SK-MEL-5 (cell line): ENCODE results near the gene CABP7. TPM values are rescaled to one million over a fixed set of nuclear protein-coding genes. Genes with fewer than 3 reads are reported as not detected.
A peak's percentile ranks its signal among the peaks of the same experiment; 100 is the strongest.

Experiments
- DNase-seq: peaks from one replicate; pipeline ENCODE4 v3.0.0-alpha.2; 2016; ENCODE audit warnings: low read depth, low spot score
- in situ Hi-C: cut with HindIII; loops from 2 replicates; pipeline ENCODE4 v1.10.0; 2016; ENCODE audit warnings: low sequenced_read_pairs, high pct_unique_total_duplicates, low pct_unique_long_range_greater_than_20kb
- total RNA-seq: library from RNA; depleted of rRNA; stranded (reverse); fragments of >200 nt; shearing (Covaris generic); gene quantifications from 2 replicates; pipeline ENCODE4 v1.2.3, GENCODE V29; 2014

The CABP7 gene
- total RNA-seq, 1 experiment from 2014 or later, result not detected

- DNase-seq, result no peak
- in situ Hi-C loops, result no loop called here
Observed at GRCh38 chr22:29715705-29716104, 4.1 kb upstream of the CABP7 start.

GRCh38 chr22:29716814-29717545 is 2.8 kb upstream of the CABP7 start:
- in situ Hi-C loops, result no loop called here
- peak; percentile 89 for DNase-seq

DNA sequence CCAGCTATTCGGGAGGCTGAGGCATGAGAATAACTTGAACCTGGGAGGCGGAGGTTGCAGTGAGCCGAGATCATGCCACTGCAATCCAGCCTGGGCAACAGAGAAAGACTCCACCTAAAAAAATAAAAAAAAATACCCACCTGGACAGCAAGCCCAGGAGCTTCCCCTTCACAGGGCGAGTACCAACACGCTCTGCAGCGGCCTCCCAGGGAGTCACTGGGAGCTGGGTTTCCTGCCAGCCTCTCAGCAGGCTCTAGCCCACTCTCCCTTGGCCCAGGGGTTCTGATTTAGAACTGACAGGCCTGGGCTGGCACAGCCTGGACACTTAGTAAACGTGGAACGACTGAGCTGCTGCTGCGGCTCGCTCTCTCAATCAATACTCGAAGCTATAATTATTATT is 2.0 kb upstream of the CABP7 start:
- in situ Hi-C loops, result no loop called here
- DNase-seq, result no peak

DNA sequence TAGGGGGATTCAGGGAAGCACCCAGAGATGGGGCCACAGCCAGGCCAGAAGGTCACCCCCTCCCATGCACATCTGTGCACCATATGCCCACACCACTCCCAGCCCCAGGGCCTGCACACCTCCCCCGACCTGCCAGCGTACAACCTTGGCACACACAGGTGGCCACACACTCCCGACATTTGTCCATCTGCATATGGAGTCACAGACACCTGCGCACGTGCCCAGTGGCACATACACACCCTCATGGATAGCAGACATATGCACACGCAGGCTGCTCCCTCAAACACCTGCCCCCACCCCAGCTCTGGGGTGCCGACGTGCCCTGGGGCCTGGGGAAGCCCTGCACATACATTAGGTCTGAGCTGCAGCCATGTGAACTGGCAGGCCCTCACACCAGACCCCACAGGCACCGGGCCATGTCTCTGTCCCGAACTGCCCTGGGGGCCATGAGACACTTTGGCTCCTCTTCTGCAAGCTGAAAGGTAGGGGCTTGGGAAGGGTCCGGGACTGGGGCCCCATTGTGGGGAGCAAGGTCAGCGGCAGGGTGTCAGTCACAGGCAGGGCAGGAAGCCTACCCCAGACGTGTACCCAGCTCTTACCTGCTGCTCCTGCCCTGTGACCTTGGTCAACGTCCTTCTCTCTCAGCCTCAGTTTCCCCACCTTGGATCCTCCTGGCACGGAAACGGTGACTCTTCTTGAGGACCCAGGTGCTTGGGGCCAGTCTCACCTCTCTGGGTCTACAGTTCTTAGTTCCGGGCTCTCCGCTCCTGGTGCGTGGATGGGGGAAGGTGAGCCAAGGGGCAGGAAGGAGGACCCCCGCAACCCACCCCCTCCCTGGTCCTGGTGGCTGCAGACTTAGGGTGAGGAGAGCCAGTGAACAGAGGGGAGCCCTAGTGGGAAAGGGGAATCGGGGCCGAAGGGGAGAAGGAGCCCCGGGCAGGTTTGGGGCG is 579 bp upstream of the CABP7 start:
- in situ Hi-C loops, result no loop called here
- no peak for DNase-seq

DNA sequence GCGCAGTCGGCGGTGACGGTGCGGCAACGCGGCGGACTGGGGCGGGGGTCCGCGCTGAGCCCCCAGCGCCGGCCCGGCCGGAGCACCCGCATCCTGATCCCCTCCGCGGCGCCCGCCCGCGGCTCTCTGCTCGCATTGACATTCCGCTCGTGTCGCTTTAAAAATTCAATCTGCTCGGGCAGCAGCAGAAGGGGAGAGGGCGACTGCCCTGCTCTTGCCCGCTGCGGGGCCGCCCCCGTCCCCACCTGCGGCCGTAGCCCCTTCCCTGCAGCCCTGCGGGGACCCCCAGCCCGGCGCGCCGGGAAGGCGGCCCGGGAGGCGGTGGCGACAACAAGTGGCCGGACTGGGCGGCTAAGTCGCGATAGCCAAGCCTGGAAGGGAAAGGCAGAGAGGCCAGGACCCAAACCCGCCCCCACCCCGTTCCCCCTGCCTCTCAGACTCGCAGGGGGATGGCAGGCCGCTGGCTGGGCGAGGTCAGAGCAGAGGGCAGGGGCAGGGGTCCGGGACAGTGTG is 1.1 kb downstream of the CABP7 start:
- DNase-seq, result no peak
- in situ Hi-C loops, result no loop called here

DNA sequence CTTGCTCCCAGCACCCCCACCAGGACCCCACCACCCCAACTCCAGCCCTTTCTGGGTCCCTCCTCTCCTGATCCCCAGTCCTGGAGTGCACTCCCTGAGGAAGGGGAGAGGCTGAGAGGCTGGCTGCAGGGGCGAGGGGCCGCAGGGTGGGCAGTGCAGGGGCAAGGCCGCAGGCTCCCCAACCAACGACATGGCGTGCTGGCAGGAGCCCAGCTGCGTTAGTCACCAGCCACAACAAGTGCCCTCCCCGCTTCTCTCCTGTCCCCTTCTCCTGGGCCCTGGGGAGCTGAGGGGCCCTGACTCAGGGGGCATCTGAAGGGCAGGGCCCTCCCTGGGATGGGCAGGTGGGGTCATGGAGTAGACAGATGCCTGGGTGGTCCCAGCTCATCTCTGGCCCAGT is 2.3 kb downstream of the CABP7 start:
- no peak for DNase-seq
- in situ Hi-C loops, result no loop called here

DNA sequence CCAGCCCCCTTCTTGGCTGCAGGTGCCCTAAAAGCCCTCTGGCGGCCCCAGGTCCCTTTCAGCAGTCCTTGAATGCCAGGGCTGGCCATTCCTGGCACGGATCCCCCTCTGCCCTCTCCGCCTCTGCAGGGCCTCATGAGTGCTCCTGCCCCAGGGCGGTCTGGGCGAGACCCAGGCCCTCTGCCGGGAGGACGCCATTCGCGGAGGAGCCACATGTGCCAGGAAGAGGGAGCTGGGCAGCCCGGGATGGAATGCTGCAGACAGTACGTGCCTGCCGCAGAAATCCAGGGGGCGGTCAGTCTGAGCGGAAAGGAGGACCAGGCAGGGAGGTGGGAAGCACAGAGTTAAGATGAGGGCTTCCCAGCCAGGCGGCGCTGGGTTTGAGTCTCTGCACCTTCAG is 2.8 kb downstream of the CABP7 start:
- no peak for DNase-seq
- in situ Hi-C loops, result no loop called here

- DNase-seq, result no peak
- in situ Hi-C loops, result no loop called here
Observed at GRCh38 chr22:29723766-29724165, 4.0 kb downstream of the CABP7 start.

- no peak for DNase-seq
- in situ Hi-C loops, result no loop called here
Observed at GRCh38 chr22:29724843-29725242, 5.0 kb downstream of the CABP7 start.

DNA sequence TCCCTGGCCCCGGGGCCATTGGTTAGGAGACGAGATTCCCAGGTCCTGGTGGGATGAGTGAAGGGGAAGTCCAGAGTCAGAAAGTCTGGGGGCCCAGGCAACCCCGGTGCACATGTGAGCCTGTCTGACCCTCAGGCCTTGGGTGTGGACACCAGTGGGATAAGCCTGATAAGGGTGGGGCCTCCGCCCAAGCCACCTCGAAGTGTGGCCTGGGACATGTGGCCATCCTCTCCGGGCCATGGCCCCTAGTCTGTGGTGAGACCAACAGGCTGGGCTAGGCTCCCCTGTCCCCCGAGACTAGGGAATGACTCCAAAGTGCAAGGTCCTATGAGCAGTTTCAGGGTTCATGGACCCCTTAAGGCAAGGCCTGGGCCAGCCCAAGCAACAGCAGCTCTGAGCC is 6.3 kb downstream of the CABP7 start:
- no peak for DNase-seq
- in situ Hi-C loops, result no loop called here

DNA sequence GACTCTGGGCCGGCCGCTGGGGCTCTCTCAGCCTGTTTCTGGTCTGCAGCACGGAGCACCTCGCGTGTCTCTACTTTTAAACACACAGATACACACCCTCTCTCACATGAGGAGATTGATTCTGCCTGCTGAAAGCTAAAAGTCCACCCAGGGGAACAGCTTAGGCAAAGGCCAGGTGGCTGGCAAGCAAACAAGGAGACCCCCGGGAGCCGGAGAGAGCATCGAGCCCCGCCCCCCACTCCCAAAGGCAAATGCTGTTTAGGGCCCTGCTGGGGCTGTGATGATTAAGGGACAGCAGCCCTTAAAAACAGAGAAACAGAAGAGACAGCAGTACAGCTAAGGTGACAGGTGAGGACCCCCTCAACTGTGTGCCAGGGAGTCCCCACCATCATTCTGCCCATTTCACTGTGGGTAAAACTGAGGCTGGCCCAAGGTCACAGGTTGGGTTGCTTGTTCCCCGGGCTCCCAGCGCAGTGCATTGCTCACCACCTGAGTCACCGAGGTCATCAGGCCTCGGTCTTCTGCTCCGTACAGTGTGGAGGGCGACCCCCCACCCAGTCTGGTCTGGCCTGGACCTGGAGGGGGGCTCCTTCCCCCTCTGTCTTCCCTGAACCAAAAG is 6.8 kb downstream of the CABP7 start:
- DNase-seq, result no peak
- in situ Hi-C loops, result no loop called here

GRCh38 chr22:29727131-29727523 is 7.3 kb downstream of the CABP7 start:
- in situ Hi-C loops, result no loop called here
- DNase-seq, result peak; percentile 44

- in situ Hi-C loops, result no loop called here
- no peak for DNase-seq
Observed at GRCh38 chr22:29729161-29729560, 9.4 kb downstream of the CABP7 start.

- no peak for DNase-seq
- in situ Hi-C loops, result no loop called here
Observed at GRCh38 chr22:29731058-29731850, 11.5 kb downstream of the CABP7 start.

DNA sequence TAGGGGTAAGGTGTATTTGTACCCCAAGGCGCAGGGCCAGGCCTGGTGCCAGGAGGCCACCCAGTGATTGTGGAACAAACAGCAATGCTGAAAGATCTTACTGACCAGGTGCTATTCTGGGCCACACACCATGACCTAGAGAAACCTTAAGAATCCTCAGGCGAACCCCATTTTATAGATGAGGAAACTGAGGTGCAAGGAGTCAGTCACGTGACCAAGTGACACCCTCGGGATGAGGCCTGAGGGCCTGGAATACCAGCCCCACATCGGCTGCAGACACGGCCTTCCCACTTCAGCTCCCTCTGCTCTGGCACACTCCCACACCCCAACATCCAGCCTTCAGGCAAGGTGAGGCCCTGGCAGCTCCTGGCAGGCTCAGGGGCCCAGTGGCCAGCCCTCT is 13.1 kb downstream of the CABP7 start:
- in situ Hi-C loops, result no loop called here

GRCh38 chr22:29733362-29734201 is 13.8 kb downstream of the CABP7 start:
- in situ Hi-C loops, result no loop called here
- no peak for DNase-seq

More for the DNA sequence above, 13.1 kb downstream of the CABP7 start:
- no peak for DNase-seq

- in situ Hi-C loops, result no loop called here
- no peak for DNase-seq
Observed at GRCh38 chr22:29734406-29734805, 14.6 kb downstream of the CABP7 start.
